Peyer's patch (tissue), 4 donors: ENCODE results near the gene NLRC3. TPM values are rescaled to one million over a fixed set of nuclear protein-coding genes. Genes with fewer than 3 reads are reported as not detected.

Source experiments
- DNase-seq, 3 donors: peaks; one replicate each; pipeline ENCODE4 v3.0.0-alpha.2; 2017 to 2019
- H3K27ac ChIP-seq, 4 donors: fragments of 200-600 bp; sonication (generic); one replicate each; pipeline ENCODE4 v1.5.1; 2016 to 2019
- H3K27me3 ChIP-seq, 2 donors: fragments of 200-600 bp; sonication (generic); one replicate each; pipeline ENCODE4 v1.5.1; 2019
- H3K36me3 ChIP-seq, 3 donors: fragments of 200-600 bp; sonication (generic); one replicate each; pipeline ENCODE4 v1.5.1; 2016 to 2019
- H3K4me1 ChIP-seq, 4 donors: fragments of 200-600 bp; sonication (generic); one replicate each; pipeline ENCODE4 v1.5.1; 2016 to 2019
- H3K4me3 ChIP-seq, 4 donors: fragments of 200-600 bp; sonication (generic); 1 replicate in 3 of 4; 2 replicates in 1 of 4; pipeline ENCODE4 v1.5.1; 2016 to 2019; ENCODE audit warnings: mild to moderate bottlenecking in 1 of 4
- H3K9me3 ChIP-seq, 4 donors: fragments of 200-600 bp; sonication (generic); one replicate each; pipeline ENCODE4 v1.5.1; 2016 to 2019; ENCODE audit warnings: mild to moderate bottlenecking in 1 of 4
- POLR2A ChIP-seq, 2 donors: fragments of 450-650 bp; IDR thresholded peaks; one replicate each; pipeline ENCODE4 v1.5.1; 2017; ENCODE audit warnings: antibody characterized with exemption in 2 of 2, mild to moderate bottlenecking in 2 of 2, moderate library complexity in 2 of 2
- total RNA-seq, 4 donors: library from RNA; depleted of rRNA; stranded (reverse); fragments of >200 nt; gene quantifications; one replicate each; pipeline ENCODE4 v1.1.0, GENCODE V29; 2016
- TF ChIP-seq, protein P1 (sequence below), 6 experiments: fragments of 450-650 bp in 4 of 6; fragments of 200-600 bp in 2 of 6; sonication (generic) in 1 of 6; IDR thresholded peaks; one replicate each; pipeline ENCODE4 v1.5.1; 2017 to 2019; ENCODE audit warnings: antibody characterized with exemption in 6 of 6, mild to moderate bottlenecking in 3 of 6, moderate library complexity in 1 of 6

NLRC3 gene
- total RNA-seq, 4 donors from 2014 or later: 4.4 to 32.2 (median 7.3) TPM

- no peaks in the 10 kb centered on the region for H3K36me3 ChIP-seq
- peaks cover 0 to 3% (median 0%) of the 10 kb centered on the region in 4 donors for H3K4me1 ChIP-seq
- no peak for DNase-seq
- H3K27me3 ChIP-seq: no peaks in the 10 kb centered on the region
- H3K4me3 ChIP-seq: no peak within 1 kb of the TSS
- no peaks in the 10 kb centered on the region for H3K9me3 ChIP-seq
- no peak within 1 kb of the TSS for H3K27ac ChIP-seq
- no peak for TF ChIP-seq POLR2A (IDR thresholded peaks at IDR 0.05)
- TF ChIP-seq, protein P1, sequence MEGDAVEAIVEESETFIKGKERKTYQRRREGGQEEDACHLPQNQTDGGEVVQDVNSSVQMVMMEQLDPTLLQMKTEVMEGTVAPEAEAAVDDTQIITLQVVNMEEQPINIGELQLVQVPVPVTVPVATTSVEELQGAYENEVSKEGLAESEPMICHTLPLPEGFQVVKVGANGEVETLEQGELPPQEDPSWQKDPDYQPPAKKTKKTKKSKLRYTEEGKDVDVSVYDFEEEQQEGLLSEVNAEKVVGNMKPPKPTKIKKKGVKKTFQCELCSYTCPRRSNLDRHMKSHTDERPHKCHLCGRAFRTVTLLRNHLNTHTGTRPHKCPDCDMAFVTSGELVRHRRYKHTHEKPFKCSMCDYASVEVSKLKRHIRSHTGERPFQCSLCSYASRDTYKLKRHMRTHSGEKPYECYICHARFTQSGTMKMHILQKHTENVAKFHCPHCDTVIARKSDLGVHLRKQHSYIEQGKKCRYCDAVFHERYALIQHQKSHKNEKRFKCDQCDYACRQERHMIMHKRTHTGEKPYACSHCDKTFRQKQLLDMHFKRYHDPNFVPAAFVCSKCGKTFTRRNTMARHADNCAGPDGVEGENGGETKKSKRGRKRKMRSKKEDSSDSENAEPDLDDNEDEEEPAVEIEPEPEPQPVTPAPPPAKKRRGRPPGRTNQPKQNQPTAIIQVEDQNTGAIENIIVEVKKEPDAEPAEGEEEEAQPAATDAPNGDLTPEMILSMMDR (IDR thresholded peaks at IDR 0.05): no peak
Observed at GRCh38 chr16:3495176-3495575, 82.0 kb downstream of the NLRC3 start, which contains the start of gene C16orf90. TSS of gene C16orf90 (minus strand) at chr16:3495489. CDS start at chr16:3495421, 68 bp downstream.

DNA sequence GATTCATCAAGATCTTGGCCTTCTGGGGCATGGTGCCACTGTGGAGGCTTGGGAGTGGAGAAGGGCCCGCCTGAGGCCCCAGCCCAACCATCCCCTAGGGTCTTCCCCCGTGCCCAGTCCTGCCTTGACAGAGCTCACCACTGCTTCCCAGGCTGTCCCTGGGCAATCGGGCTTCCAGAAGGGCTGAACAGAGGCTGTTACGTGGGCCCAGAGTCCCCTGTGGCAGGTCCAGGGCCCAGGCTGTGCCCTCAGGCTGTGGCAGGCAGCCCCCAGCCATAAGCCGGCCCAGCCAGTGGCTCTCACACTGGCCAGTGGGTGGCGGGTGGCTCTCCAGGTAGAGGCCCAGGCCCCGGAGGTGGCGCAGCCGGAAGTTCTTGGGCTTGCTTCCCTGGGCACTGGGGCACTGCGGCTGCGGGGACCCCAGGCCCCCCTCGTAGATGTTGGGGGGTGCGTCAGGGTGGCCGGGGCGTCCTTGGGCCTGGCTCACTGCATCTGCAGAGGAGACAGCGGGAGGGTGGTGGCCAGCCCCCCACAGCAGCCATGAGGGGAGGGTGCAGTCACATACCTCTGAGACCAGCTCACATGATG lies 82.7 kb downstream of the NLRC3 start:
- DNase-seq: no peak
- Histone ChIP-seq H3K27ac (no peak overlapping the region), H3K27me3 (no peaks in the 10 kb centered on the region), H3K4me1 (no peaks in the 10 kb centered on the region), H3K36me3 (no peaks in the 10 kb centered on the region), H3K4me3 (no peak overlapping the region), H3K9me3 (no peaks in the 10 kb centered on the region)
- TF ChIP-seq POLR2A (IDR thresholded peaks at IDR 0.05): no peak
- TF ChIP-seq, protein P1 (IDR thresholded peaks at IDR 0.05): no peak

GRCh38 chr16:3492356-3492755 lies 84.8 kb downstream of the NLRC3 start:
- Histone ChIP-seq H3K27me3 (no peaks in the 10 kb centered on the region), H3K4me3 (no peak overlapping the region), H3K27ac (no peak overlapping the region), H3K4me1 (no peaks in the 10 kb centered on the region), H3K9me3 (no peaks in the 10 kb centered on the region), H3K36me3 (no peaks in the 10 kb centered on the region)
- TF ChIP-seq POLR2A (IDR thresholded peaks at IDR 0.05): no peak
- TF ChIP-seq, protein P1 (IDR thresholded peaks at IDR 0.05): no peak
- no peak for DNase-seq

DNA sequence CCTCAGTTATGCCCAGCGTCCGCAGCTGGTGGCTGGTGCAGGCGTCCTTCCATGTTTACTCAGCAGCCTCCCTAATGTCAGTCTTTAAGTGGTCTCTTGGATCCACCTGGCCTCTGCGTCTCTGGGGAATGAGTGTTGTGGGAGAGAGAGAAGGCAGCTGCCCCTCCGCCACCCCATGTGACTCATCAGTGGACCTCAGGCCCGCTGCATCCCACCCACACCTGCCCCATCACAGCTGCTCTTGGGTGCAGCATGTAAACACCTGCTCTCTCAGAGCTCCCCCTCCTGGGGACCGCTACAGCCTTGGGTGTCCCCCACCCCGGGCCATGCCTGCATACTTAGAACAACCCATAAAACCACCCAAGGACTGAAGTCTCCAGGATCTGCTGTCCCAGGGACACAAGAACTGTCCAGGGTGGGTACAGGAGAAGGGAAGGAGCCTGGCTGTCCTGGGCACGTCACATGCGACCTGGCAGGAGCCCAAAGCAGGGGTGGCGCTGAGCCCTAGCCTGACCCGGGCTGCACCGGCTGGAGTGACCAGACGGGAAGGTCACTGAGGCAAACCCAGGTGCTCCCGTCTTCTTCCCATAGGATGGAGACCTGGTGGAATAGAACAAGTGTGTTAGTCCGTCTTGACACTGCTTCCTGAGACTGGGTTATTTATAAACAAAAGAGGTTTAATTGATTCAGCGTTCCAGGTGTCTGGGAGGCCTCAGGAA lies 86.1 kb downstream of the NLRC3 start:
- Histone ChIP-seq H3K36me3 (peaks cover 0 to 8% (median 0%) of the 10 kb centered on the region in 3 donors), H3K9me3 (no peaks in the 10 kb centered on the region), H3K27ac (no peak overlapping the region), H3K27me3 (no peaks in the 10 kb centered on the region), H3K4me3 (no peak overlapping the region), H3K4me1 (no peaks in the 10 kb centered on the region)
- DNase-seq: peak in 1 of 3 donors; percentile 50
- TF ChIP-seq POLR2A (IDR thresholded peaks at IDR 0.05): no peak
- TF ChIP-seq, protein P1 (IDR thresholded peaks at IDR 0.05): no peak

Other genes with a start within 250 kb of the NLRC3 start
- gene OR2C1, start 221.5 kb downstream of the NLRC3 start, total RNA-seq: not detected
- gene ZSCAN32, start 176.4 kb downstream of the NLRC3 start, total RNA-seq: 10 to 100 TPM; 12.4 to 23.1 (median 15.3) TPM
- gene ZNF174, start 176.2 kb downstream of the NLRC3 start, total RNA-seq: 10 to 100 TPM in 3 of 4 donors, 1 to 10 TPM in 1; 7.4 to 19.8 (median 15.7) TPM
- 1 to 10 TPM; 1.1 to 3.3 (median 1.8) TPM for gene ZNF597, start 133.9 kb downstream of the NLRC3 start, total RNA-seq
- 100 to 1,000 TPM in 2 of 4 donors, 10 to 100 TPM in 2; 80.9 to 110 (median 96.8) TPM for gene NAA60, start 133.7 kb downstream of the NLRC3 start, total RNA-seq
- gene C16orf90, start 81.9 kb downstream of the NLRC3 start, total RNA-seq: not detected
- 10 to 100 TPM in 1 of 4 donors, 1 to 10 TPM in 3; 6.6 to 37.1 (median 7.7) TPM for gene CLUAP1, start 76.4 kb downstream of the NLRC3 start, total RNA-seq
- gene SLX4, start 34.2 kb upstream of the NLRC3 start, total RNA-seq: 10 to 100 TPM in 3 of 4 donors, 1 to 10 TPM in 1; 6.5 to 13.4 (median 12.8) TPM
- 100 to 1,000 TPM in 3 of 4 donors, 10 to 100 TPM in 1; 80.9 to 773 (median 653) TPM for gene DNASE1, start 77.3 kb upstream of the NLRC3 start, total RNA-seq
- gene TRAP1, start 140.1 kb upstream of the NLRC3 start, total RNA-seq: 100 to 1,000 TPM in 1 of 4 donors, 10 to 100 TPM in 3; 18.9 to 151 (median 52.8) TPM